HG03558 (cell line): ENCODE measurements around the gene STX19.

Experiments used
- ATAC-seq: cut with Tn5 transposase; IDR thresholded peaks from one replicate; pipeline ENCODE4 v1.9.1; 2021; ENCODE audit warnings: moderate number of reproducible peaks; ENCODE audit not compliant: unreplicated experiment; ENCODE audit errors: extremely low read depth

The STX19 gene

GRCh38 chr3:94043285-94043684 is 14.9 kb upstream of the STX19 start:
- ATAC-seq: no peak

GRCh38 chr3:94036909-94037507 is 8.6 kb upstream of the STX19 start:
- ATAC-seq: peak; percentile 60

GRCh38 chr3:94026623-94027022 is 1.8 kb downstream of the STX19 start:
- ATAC-seq: no peak

DNA sequence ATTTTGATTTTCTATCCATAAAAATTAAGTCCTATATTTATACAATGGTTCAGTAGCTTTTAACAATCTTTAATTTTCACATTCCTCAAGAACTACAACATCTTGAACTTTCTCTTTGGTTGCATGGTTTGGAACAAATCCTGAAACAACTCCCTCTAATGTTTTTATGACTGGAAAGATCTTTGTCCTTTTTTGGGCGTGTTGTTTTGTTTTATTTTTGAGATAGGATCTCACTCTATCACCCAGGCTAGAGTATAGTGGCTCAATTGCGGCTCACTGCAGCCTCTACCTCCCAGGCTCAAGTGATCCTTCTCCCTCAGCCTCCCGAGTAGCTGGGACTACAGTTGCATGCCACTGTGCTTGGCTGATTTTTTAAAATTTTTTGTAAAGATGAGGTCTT is 4.0 kb downstream of the STX19 start:
- no peak for ATAC-seq

GRCh38 chr3:94020293-94020692 is 8.1 kb downstream of the STX19 start:
- no peak for ATAC-seq

DNA sequence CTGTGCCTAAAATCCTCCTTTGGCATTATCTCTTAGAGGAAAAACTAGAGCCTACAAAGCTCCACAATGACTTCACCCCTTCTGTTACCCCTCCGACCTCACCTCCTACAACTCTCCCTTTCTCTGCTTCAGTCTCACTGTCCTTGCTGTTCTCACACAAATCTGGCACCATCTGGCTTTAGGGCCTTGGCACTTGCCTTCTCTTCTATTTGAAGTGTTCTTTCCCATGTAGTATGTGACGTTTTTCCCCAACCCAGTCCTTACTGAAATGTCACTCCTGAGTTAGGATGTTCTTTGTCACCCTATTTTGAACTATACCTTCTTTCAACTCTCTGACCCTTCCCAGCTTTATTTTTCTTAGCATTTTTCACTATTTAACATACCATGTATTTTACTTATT is 8.7 kb downstream of the STX19 start:
- ATAC-seq: no peak

DNA sequence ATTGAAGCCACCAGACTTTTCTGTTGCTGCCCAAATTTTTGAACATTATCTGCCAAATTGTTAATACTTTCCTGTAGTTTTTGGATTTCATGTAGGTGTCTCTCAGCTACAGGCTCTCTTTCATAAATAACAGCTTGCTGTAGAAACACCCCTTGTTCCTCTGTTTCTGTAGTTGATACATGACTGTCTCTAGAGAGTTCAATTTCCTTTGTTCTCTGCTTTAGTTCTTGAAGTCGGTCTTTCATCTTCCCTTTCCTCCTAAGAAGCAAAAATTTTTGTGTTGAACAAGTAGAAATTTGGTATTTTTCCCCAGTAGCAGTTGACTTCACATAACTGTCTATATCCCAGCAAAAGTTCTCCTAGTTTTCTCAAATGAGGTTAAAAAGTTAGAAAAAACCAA is 13.4 kb downstream of the STX19 start:
- ATAC-seq: no peak

DNA sequence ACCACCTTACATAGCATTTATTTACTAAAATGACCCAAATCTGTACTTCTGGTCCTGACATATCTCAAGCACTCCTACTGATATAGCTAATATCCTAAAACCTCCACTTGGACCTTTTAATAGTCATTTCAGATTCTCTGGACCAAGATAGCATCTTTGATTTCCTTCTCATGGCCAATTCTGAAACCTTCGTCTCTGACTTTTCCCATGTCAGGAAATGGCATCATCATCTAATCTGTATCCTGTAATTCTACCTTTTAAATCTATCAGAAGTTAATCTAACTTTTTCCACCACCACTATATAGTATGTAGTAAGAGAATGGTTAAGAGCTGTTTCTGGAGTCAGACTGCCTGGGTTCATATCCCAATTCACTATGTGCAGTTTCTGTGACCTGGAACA is 16.2 kb downstream of the STX19 start:
- ATAC-seq: no peak

DNA sequence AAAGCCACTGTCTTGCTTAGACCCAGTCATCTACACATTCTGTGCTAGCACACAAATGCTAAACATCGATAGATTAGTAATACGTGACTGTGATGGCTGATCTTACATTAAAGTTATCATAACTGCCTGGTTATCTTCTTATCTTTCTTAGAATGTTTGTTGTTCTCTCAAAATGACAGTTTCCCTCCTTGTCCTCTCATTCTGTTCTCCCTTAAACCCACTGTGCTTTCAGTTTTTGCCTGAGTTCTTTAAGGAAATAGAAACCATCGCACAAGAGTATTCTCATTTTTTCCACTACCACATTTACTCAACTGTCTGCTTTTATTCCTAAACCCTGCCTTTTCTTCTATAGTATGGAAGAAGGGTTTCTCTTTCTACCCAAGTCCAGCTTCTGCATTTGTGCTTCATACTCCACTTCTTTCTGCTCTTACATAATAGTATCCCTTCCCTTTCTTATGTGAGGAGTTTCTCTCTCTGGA is 17.1 kb downstream of the STX19 start:
- ATAC-seq: no peak

- ATAC-seq: no peak
Observed at GRCh38 chr3:94009608-94010007, 18.8 kb downstream of the STX19 start.

DNA sequence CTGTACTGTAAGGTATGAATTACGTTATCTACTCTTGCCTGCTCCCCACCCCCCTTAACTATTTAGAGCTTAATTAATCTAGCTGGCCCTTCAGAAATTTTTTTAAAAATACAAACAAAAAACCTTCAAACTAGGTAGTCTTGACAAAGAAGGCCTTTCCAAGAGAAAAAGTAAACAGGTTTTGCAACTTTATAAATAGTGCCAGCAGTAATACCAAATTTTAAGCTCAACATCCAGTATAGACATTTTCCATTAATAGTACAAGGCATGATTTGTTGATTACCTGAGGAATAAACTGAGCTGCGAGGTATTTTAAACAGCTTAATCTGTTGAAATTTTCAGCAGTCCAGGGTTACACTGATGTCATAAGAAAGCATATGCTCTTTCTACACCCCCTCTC is 20.1 kb downstream of the STX19 start:
- no peak for ATAC-seq

DNA sequence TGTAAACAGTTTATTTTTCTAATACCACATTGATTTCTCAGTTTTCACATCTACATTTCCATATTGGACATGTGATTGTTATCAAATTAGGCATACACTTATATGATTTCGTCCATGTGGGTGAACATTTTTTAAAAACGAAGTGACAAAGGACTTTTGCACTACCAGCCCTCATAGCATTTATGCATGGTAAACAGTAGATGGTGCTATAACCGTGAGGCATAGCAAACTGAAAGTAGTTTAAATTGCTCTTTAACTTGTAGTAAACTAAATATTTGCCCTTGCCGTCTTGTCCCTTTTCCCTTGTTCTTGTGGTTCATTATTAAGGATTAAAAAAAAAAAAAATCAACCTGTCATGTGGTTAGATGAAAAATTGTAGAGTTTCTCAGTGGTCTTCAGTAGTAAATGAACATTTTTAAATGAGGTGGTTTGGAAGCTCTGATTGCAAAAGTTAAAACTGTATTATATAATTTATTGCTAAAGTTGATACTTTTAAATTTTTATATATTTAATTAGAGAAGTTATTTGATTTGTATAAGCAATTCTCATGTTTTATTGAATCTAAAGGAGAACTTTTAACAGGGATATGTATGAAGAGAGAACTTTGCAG is 24.0 kb downstream of the STX19 start:
- ATAC-seq: peak; percentile 84

- no peak for ATAC-seq
Observed at GRCh38 chr3:94001827-94002495, 26.4 kb downstream of the STX19 start.

GRCh38 chr3:94001191-94001590 is 27.2 kb downstream of the STX19 start:
- ATAC-seq: no peak

DNA sequence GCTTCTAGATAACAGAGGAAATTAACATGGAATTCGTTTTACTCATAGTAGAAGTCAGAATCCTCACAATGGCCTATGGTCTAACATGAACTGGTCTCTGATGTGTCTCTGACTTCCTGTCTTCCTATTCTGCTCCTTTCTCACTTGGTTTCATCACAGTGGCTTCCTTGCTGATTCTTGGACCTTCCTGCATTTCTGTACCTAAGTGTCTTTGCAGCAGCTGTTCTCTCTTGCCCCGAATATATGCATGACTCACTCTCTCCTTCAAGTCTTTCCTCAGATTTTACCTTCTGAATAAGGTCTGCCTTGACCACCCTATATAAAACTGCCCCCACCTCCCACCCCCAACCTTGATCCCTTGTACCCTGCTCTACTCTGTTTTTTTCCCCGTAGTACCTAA is 34.3 kb downstream of the STX19 start:
- ATAC-seq: no peak

GRCh38 chr3:93992207-93992606 is 36.2 kb downstream of the STX19 start:
- no peak for ATAC-seq

DNA sequence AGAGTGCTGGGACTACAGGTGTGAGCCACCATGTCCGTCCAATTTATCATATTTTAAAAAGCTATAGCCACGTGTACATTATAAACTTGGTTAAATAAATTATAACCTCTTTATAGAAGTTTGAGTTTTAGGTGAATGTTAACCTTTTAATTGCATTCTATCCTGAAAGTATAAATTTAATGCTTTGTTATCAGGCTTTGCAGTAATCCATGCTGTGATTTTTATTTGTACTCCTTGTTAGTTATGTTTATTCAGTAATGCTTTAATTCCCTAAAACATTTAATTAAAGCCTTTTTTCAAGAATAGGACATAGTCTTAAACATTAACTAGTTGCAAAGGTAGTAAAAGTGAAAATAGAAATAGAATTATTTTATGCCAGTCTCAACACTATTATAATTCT is 36.8 kb downstream of the STX19 start:
- no peak for ATAC-seq

DNA sequence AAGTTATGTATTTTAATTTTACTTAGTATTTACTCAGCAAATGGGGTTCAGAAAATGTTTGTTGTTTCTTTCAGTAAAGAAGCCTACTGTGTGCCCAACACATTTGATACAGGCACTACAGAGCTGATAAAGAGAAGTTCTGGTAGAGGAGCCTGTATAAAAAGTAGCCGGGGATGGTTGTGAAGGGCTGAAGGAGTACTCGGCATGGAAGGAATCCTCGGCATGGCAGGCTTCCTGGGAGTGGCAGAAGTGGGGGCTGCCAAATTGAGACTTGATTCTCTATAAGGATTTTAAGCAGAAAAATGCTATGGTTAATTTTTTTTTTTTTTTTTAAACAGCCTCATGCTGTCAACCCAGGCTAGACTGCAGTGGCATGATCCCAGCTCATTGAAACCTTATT is 39.2 kb downstream of the STX19 start:
- ATAC-seq: no peak

DNA sequence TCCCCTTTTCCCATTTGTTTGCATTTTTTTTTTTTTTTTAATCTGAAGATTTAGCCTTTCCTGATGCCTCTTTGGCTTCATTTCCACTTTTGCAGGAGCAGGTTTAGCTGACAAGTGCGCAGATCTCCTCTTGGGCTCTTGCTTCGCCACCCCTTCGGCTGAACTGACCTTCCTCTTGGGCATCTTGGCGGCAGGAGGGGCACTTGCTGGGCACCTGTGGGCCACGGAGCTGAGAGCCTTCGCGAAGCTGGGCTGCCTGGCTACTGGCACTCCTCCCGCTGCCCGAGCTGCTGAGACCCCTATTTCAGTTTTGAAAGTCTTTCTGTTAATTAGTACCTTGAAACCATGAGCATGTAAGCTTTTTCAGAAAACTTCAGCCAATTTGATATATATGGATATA is 39.6 kb downstream of the STX19 start:
- ATAC-seq: no peak

DNA sequence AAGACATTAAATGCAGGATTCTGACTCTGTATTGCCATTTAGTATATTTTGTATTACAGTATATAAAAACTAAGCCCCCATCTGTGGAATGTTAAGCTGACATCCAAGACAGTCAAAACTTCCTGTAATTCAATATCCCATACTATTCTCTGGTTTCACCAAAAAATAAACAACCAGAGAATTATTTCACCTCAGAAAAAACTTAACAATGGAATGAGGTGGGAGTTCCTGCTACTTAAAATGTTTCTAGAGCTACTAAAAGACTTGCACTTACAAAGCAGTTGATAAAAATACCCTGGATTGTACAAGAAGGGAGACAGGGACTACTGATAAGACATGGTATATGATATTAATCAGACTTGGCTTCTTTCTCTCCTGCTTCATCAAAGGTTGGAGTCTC is 40.1 kb downstream of the STX19 start:
- ATAC-seq: no peak

GRCh38 chr3:93984618-93985017 is 43.8 kb downstream of the STX19 start:
- no peak for ATAC-seq

DNA sequence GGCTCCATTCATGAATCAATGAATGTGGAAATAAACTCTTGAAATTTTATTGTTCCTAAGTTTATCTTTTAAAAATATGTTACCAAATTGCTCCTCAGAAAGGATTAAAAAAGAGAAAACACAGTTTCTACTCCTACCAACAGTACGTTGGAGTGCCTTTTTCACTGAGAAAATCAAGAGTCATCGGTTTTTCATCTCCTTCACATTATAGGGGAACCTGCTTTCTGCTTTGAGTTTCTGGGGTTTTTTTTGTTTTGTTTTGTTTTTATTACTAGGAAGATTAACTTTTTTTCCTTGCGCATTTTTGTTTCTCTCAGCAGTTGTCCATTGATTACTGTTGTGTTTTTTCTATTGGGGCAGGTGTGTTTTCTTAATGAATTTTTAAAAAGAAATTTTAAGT is 45.0 kb downstream of the STX19 start:
- no peak for ATAC-seq
